MM.1S (cell line): Measurements from ENCODE around the gene AHSP.
"Not testable (repeated sequence)": the region's sequence is repeated elsewhere in the genome, so short reads cannot be mapped to it uniquely, and the experiment has no call there.

Source experiments
- DNase-seq: peaks from one replicate; pipeline ENCODE4 v3.0.0-alpha.2; 2015
- H2AFZ ChIP-seq: fragments of 300-600 bp; sonication (generic); 2 replicates; pipeline ENCODE4 v1.6.0; 2016; ENCODE audit warnings: antibody characterized with exemption, low read length
- H3F3A ChIP-seq: fragments of 300-600 bp; sonication (generic); 2 replicates; pipeline ENCODE4 v1.6.1; 2016; ENCODE audit warnings: mild to moderate bottlenecking, antibody characterized with exemption, low read length, moderate library complexity, mixed read lengths; ENCODE audit not compliant: insufficient read depth
- H3K27ac ChIP-seq: fragments of 300-600 bp; sonication (generic); 2 replicates; pipeline ENCODE4 v1.5.1; 2016; ENCODE audit warnings: mild to moderate bottlenecking, low read length
- H3K27me3 ChIP-seq: fragments of 300-600 bp; sonication (generic); replicated peaks from 2 replicates; pipeline ENCODE4 v1.6.0; 2016; ENCODE audit warnings: low read length; ENCODE audit not compliant: insufficient read depth
- H3K36me3 ChIP-seq: fragments of 300-600 bp; sonication (generic); replicated peaks from 2 replicates; pipeline ENCODE4 v1.6.1; 2016; ENCODE audit warnings: mild to moderate bottlenecking, low read length, mixed read lengths; ENCODE audit not compliant: insufficient read depth
- H3K4me1 ChIP-seq: fragments of 300-600 bp; sonication (generic); 2 replicates; pipeline ENCODE4 v1.6.1; 2016; ENCODE audit warnings: low read length, mixed read lengths
- H3K4me2 ChIP-seq: fragments of 300-600 bp; sonication (generic); 2 replicates; pipeline ENCODE4 v1.6.0; 2016; ENCODE audit warnings: low read depth, low read length
- H3K4me3 ChIP-seq: fragments of 300-600 bp; sonication (generic); 2 replicates; pipeline ENCODE4 v1.5.1; 2016; ENCODE audit warnings: low read length, mixed read lengths
- H3K79me2 ChIP-seq: fragments of 300-600 bp; sonication (generic); 2 replicates; pipeline ENCODE4 v1.6.1; 2016; ENCODE audit warnings: mixed run types, low read length, mixed read lengths
- H3K9ac ChIP-seq: fragments of 300-600 bp; sonication (generic); 2 replicates; pipeline ENCODE4 v1.6.1; 2016; ENCODE audit warnings: low read length, mixed read lengths
- H3K9me2 ChIP-seq: fragments of 300-600 bp; sonication (generic); replicated peaks from 2 replicates; pipeline ENCODE4 v1.6.1; 2016; ENCODE audit warnings: mild to moderate bottlenecking, low read length, mixed read lengths; ENCODE audit not compliant: insufficient read depth
- H3K9me3 ChIP-seq: fragments of 300-600 bp; sonication (generic); replicated peaks from 2 replicates; pipeline ENCODE4 v1.6.1; 2016; ENCODE audit warnings: mild to moderate bottlenecking, low read length, mixed read lengths; ENCODE audit not compliant: insufficient read depth
- H4K20me1 ChIP-seq: fragments of 300-600 bp; sonication (generic); 2 replicates; pipeline ENCODE4 v1.6.1; 2016; ENCODE audit warnings: mild to moderate bottlenecking, low read length, moderate library complexity, mixed read lengths; ENCODE audit not compliant: insufficient read depth
- CTCF ChIP-seq: fragments of 300-600 bp; sonication (generic); IDR thresholded peaks from 2 replicates; pipeline ENCODE4 v1.5.1; 2016; ENCODE audit warnings: antibody characterized with exemption, low read length, mixed read lengths
- EZH2 ChIP-seq: fragments of 300-600 bp; sonication (generic); optimal IDR thresholded peaks from 2 replicates; pipeline ENCODE3; 2017; ENCODE audit warnings: low read depth, mild to moderate bottlenecking, antibody characterized with exemption, low read length, mixed read lengths
- EZH2phosphoT487 ChIP-seq: fragments of 300-600 bp; sonication (generic); IDR thresholded peaks from 2 replicates; pipeline ENCODE4 v1.6.1; 2018; ENCODE audit warnings: antibody characterized with exemption, low read length

AHSP gene

GRCh38 chr16:31572821-31573220 is 45.1 kb downstream of the AHSP start:
- H3K4me2 ChIP-seq = no peak overlapping the region
- no peak for DNase-seq
- H3F3A ChIP-seq = no peaks in the 10 kb centered on the region
- H3K4me3 ChIP-seq = no peak overlapping the region
- no peaks in the 10 kb centered on the region for H3K36me3 ChIP-seq
- TF ChIP-seq EZH2phosphoT487 = no peak
- no peaks in the 10 kb centered on the region for H3K27me3 ChIP-seq
- H3K9me3 ChIP-seq = no peaks in the 10 kb centered on the region
- H3K27ac ChIP-seq = no peak overlapping the region
- no peak overlapping the region for H3K9ac ChIP-seq
- H3K79me2 ChIP-seq = no peaks in the 10 kb centered on the region
- no peak overlapping the region for H2AFZ ChIP-seq
- no peaks in the 10 kb centered on the region for H3K9me2 ChIP-seq
- no peaks in the 10 kb centered on the region for H3K4me1 ChIP-seq
- H4K20me1 ChIP-seq = no peaks in the 10 kb centered on the region

- DNase-seq, H4K20me1 ChIP-seq, H3K4me2 ChIP-seq, H3K9ac ChIP-seq, H3K4me1 ChIP-seq, H2AFZ ChIP-seq, H3K79me2 ChIP-seq, H3K9me3 ChIP-seq, H3K27me3 ChIP-seq, H3K4me3 ChIP-seq, H3K9me2 ChIP-seq, H3F3A ChIP-seq, H3K27ac ChIP-seq, H3K36me3 ChIP-seq: not testable (repeated sequence)
Observed at GRCh38 chr16:31574159-31574558, 46.5 kb downstream of the AHSP start.

GRCh38 chr16:31577411-31577810 is 49.7 kb downstream of the AHSP start:
- no peak overlapping the region for H2AFZ ChIP-seq
- H3K9me3 ChIP-seq = no peaks in the 10 kb centered on the region
- H3F3A ChIP-seq = no peaks in the 10 kb centered on the region
- H3K79me2 ChIP-seq = no peaks in the 10 kb centered on the region
- H3K9ac ChIP-seq = no peak overlapping the region
- DNase-seq = no peak
- no peaks in the 10 kb centered on the region for H3K27me3 ChIP-seq
- H3K4me2 ChIP-seq = no peak overlapping the region
- no peaks in the 10 kb centered on the region for H3K4me1 ChIP-seq
- no peaks in the 10 kb centered on the region for H3K9me2 ChIP-seq
- TF ChIP-seq EZH2phosphoT487 (no peak), CTCF (no peak), EZH2 (no peak)
- H3K27ac ChIP-seq = no peak overlapping the region
- H4K20me1 ChIP-seq = no peaks in the 10 kb centered on the region
- H3K4me3 ChIP-seq = no peak overlapping the region
- H3K36me3 ChIP-seq = no peaks in the 10 kb centered on the region
